GM19239 (cell line): ENCODE data around the gene ANTXR2.
A peak's percentile ranks its signal among the peaks of the same experiment; 100 is the strongest.
"Not testable (repeated sequence)": the region's sequence is repeated elsewhere in the genome, so short reads cannot be mapped to it uniquely, and the experiment has no call there.

ENCODE experiments used
- DNase-seq: peaks from one replicate; pipeline ENCODE4 v3.0.0; 2011; ENCODE audit warnings: low spot score; ENCODE audit not compliant: insufficient read length
- FAIRE-seq: peaks from 2 replicates; lab custom pipeline; 2011; peaks lifted over from hg19 to GRCh38; lab: Jason Lieb, UNC

Gene ANTXR2

GRCh38 chr4:80072744-80073472, at the start of gene ANTXR2:
TSS of gene ANTXR2 (minus strand) at chr4:80073229. CDS start at chr4:80072560, 669 bp downstream.
- DNase-seq (peak; percentile 40), FAIRE-seq (peak; percentile 95)

DNA sequence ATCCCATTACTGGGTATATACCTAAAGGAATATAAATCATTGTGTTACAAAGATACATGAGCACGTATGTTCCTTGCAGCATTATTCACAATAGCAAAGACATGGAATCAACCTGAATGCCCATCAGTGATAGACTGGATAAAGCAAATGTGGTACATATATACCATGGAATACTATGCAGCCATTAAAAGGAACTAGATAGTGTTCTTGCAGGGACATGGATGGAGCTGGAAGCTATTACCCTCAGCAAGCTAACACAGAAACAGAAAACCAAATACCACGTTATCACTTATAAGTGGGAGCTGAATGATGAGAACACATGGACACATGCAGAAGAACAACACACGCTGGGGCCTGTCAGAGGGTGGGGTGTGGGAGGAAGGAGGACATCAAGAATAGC, 48.8 kb upstream of the ANTXR2 start:
- DNase-seq, FAIRE-seq: not testable (repeated sequence)

- FAIRE-seq, DNase-seq: not testable (repeated sequence)
These were observed 46.6 kb upstream of the ANTXR2 start for GRCh38 chr4:80119620-80120019.

DNA sequence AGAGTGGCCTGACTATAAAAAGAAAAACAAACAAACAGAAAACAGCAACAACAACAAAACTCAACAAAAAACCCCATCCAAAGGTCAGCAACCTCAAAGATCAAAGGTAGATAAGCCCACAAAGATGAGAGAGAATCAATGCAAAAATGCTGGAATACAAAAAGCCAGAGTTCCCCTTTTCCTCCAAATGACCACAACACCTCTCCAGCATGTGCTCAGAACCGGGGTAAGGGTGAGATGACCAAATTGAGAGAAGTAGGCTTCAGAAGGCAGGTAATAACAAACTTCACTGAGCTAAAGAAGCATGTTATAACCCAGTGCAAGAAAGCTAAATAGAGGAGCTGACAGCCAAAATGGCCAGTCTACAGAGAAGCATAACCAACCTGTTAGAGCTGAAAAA, 43.5 kb upstream of the ANTXR2 start:
- DNase-seq, result no peak
- FAIRE-seq, result no peak

DNA sequence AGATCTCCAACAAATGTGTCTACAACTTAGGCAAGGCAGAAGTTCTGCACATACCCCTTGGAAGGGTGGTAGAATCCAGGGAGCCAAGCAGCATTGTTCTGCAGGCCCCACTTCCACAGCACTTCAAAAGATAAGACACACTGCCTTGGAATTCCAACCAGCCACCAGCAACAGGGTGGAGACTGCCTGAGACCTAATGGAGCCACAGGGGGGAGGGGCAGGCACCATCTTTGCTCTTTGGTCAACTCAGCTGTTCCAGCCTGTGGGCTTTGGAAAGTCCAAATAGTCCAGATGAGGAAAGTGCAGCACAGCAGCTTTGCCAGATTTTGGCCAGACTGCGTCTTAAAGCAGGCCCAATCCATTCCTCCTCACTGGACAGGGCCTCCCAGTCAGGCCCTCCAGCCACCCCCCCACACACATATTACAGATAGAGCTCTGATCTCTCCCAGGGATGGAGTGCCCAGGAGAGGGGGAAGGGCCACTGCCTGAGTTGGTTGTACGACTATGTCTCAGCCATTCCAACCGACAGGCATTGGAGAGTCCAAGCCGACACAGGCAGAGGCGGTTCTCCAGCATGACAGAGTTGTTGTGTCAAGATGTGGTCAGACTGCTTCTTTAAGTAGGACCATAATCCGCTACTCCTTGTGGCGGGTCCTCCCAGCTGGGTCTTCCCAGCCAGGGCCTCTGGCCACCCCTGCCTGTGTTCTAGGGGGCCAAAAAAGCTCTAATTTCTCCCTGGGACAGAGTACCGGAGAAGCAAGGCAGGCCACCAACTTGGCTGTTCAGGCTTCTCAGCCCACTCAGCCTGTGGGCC, 42.5 kb upstream of the ANTXR2 start:
- FAIRE-seq (no peak), DNase-seq (no peak)

DNA sequence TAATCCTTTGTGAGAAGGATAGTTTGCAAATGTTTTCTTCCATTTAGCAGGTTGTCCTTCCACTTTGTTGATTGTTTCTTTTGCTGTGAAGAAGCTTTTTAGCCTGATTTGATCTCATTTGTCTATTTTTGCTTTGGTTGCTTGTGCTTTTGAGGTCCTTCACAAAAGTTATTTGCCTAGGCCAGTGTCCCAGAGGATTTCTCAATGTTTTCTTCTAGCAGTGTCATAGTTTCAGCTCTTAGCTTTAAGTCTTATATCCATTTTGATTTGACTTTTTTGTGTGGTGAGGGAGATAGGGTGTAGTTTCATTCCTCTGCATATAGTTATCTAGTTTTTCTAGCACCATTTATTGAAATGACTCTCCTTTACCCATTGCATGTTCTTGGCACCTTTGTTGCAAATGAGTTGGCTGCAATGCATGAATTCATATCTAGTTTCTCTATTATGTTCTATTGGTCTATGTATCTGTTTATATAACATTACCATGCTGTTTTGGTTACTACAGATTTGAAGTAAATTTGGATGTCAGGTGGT, 41.8 kb upstream of the ANTXR2 start:
- DNase-seq, result no peak
- no peak for FAIRE-seq

- DNase-seq (no peak), FAIRE-seq (no peak)
These were observed 40.6 kb upstream of the ANTXR2 start for GRCh38 chr4:80113615-80114014.

GRCh38 chr4:80112236-80112635, 39.2 kb upstream of the ANTXR2 start:
- DNase-seq, result no peak
- FAIRE-seq, result no peak

DNA sequence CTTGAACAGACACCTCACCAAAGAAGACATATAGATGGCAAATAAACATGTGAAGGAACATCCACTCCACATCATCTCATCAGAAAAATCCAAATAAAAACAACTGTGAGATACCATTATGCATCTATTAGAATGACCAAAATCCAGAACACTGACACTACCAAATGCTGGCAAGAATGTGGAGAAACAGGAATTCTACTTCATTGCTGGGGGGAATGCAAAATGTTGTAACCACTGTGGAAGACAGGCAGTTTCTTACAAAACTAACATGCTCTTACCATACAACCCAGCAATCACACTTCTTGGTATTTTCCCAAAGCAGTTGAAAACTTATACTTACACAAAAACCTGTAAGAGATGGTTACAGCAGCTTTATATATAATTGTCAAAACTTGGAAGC, 38.2 kb upstream of the ANTXR2 start:
- FAIRE-seq (no peak), DNase-seq (no peak)

- DNase-seq, result no peak
These were observed 34.3 kb upstream of the ANTXR2 start for GRCh38 chr4:80107374-80107773.

GRCh38 chr4:80104927-80105326, 31.9 kb upstream of the ANTXR2 start:
- no peak for FAIRE-seq
- DNase-seq, result no peak

More at GRCh38 chr4:80107374-80107773, 34.3 kb upstream of the ANTXR2 start:
- FAIRE-seq, result no peak

- no peak for FAIRE-seq
- DNase-seq, result no peak
These were observed 30.6 kb upstream of the ANTXR2 start for GRCh38 chr4:80103629-80104028.

DNA sequence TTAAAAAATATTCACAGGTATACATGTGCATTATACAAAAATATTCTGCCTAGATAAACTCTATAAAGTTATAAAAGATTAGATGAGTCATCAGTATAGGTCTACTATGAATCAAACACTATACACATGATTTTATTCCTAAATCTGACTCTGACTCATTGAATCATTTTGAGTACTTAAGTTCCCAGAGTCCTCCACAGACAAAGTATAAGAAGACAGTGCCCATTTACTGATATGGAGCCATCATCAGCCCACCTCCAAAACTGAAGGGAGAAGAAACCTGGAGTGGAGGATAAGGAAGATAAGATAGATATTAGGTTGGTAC, 28.7 kb upstream of the ANTXR2 start:
- FAIRE-seq, result no peak
- DNase-seq, result no peak

DNA sequence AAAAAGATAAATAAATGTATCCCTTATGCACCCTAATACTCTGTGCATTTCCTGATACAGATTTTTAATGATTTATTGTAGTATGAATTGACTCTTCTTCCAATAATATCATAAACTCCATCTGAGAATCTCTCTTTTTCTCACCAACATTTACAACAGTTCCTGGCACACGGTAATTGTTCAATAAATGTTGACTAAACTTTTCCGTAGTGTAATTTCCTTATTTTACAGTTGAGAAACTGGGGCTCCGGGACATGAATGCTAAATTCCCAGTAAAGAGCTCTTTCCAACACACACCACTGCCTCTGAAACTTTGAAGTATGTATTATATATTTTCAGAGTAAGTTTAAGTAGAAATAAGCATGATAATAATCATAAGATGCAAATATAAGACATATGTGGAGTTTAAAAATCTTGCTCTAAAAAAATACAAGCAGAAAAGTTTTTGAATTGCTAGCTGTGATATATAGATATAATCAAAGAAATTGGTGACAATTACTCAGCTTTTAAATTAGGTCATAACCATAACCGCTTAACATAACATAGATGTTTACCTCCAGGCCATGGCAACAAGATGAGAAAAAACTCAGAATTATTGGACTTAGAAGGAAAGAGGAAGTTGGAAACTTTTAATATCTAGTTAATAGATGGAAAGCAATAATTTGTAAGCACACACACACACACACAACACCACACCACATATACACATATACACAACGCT, 28.2 kb upstream of the ANTXR2 start:
- no peak for DNase-seq

GRCh38 chr4:80099671-80100070, 26.6 kb upstream of the ANTXR2 start:
- no peak for DNase-seq
- FAIRE-seq, result no peak

More for the DNA sequence above, 28.2 kb upstream of the ANTXR2 start:
- FAIRE-seq, result no peak

DNA sequence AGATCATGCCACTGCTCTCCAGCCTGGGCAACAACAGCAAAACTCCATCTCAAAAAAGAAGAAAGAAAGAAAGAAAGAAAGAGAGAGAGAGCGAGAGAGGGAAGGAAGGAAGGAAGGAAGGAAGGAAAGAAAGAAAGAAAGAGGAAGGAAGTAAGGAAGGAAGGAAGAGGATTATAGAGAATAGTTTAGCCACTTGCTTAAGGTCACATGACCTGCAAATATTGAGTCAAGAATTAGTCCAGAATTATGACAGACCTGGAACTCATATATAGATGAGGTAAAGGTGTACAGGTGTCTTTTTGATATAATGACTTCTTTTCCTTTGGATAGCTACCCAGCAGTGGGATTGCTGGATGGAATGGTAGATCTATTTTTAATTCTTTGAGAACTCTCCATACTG, 25.6 kb upstream of the ANTXR2 start:
- no peak for FAIRE-seq
- no peak for DNase-seq

GRCh38 chr4:80097400-80098177, 24.6 kb upstream of the ANTXR2 start:
- FAIRE-seq (no peak), DNase-seq (no peak)

DNA sequence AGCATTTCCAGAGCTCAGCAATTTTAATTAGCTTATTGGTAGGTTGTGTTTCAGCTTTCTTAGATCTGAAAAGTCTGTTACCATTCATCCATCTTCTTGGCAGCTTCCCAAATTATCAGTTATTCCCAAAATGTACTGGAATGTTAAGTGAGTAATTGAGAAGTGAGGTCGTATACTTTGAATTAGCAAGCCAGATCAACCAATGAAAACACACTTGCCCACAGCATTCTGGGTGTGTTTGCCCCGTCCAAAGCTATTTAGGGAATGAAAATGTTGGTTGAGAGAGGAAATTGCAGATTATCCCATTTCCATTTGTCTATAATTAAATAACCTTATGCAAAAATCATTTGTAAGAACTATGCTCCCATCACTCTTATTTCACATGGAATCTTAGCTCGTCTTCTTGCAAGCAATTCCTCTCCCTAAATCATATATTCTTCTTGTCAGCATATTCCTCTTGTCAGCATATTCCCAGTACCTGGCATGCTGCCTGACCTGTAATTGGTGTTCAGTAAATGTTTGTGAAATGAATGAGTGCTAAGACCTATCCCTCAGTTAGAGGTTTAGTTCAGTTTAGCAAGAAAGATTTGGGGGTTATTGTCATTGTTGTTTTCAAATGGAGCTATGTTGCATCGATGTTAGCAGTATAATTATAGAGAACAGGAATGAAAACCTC, 23.3 kb upstream of the ANTXR2 start:
- DNase-seq (no peak), FAIRE-seq (no peak)

DNA sequence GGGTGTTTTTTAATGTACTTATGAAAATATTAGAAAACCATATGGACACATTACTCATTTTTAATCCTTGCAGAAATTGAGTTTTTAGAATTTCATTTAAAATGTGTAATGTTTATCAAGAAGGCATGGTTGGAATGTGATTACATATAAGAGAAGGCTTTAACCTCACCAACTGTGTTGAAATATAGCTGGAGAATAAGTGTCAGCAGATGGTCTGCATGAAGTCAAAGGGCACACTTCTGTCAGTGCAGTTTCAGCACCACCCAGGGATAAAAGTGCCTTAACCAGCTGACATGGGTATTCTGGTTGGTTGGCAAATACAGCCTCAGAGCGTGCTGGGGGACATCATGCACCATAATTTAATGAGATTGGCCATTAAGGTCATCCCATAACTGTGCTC, 21.2 kb upstream of the ANTXR2 start:
- DNase-seq (no peak), FAIRE-seq (no peak)
